GM10248 (cell line): Measurements from ENCODE around the gene NUS1.
A peak's percentile ranks its signal among the peaks of the same experiment; 100 is the strongest.
"Not testable (repeated sequence)": the region's sequence is repeated elsewhere in the genome, so short reads cannot be mapped to it uniquely, and the experiment has no call there.

ENCODE experiments used
- CTCF ChIA-PET: fragments of 300-600 bp; sonication (Branson Sonifier 250); formaldehyde crosslinking; extraction: SDS; loops from one replicate; lab custom pipeline; 2021; ENCODE audit warnings: antibody characterized with exemption; lab: Yijun Ruan, JAX
- POLR2A ChIA-PET: fragments of 350-650 bp; sonication (Branson Sonifier 250); formaldehyde crosslinking; extraction: SDS; loops from one replicate; lab custom pipeline; 2020; ENCODE audit warnings: antibody characterized with exemption; lab: Yijun Ruan, JAX
- DNase-seq: peaks from one replicate; pipeline ENCODE4 v3.0.0; 2012; ENCODE audit errors: extremely low spot score
- CTCF ChIP-seq: IDR thresholded peaks from 2 replicates; pipeline ENCODE4 v1.5.1; 2012; ENCODE audit warnings: mild to moderate bottlenecking, low read depth; ENCODE audit errors: extremely low read depth, missing control alignments, control extremely low read depth

NUS1 gene

GRCh38 chr6:117711369-117711768 lies 36.1 kb downstream of the NUS1 start:
- peak; percentile 18 for TF ChIP-seq CTCF
- CTCF ChIA-PET, result interaction anchor here (1.1 kb wide), 1 partner anchor 262 kb away, joined by 4 read pairs; no protein-coding TSS in a partner anchor
- POLR2A ChIA-PET, result no interaction called here
- DNase-seq, result no peak

GRCh38 chr6:117718895-117719294 lies 43.6 kb downstream of the NUS1 start:
- no peak for TF ChIP-seq CTCF
- ChIA-PET CTCF (interaction anchor here (1.6 kb wide), 1 partner anchor 9 kb away, joined by 5 read pairs; no protein-coding TSS in a partner anchor), POLR2A (no interaction called here)
- no peak for DNase-seq

- DNase-seq, POLR2A ChIA-PET, CTCF ChIA-PET: not testable (repeated sequence)
Measured at GRCh38 chr6:117721520-117721919, 46.3 kb downstream of the NUS1 start.

GRCh38 chr6:117728626-117729025 lies 53.4 kb downstream of the NUS1 start:
- DNase-seq, result no peak
- ChIA-PET POLR2A (no interaction called here), CTCF (interaction anchor here (1.3 kb wide), 2 partner anchors 10 to 49 kb away, joined by 3 to 5 read pairs; no protein-coding TSS in a partner anchor)
- TF ChIP-seq CTCF, result no peak

- no peak for DNase-seq
- ChIA-PET CTCF (interaction anchor here (1.3 kb wide), 1 partner anchor 48 kb away, joined by 3 read pairs; no protein-coding TSS in a partner anchor), POLR2A (no interaction called here)
- no peak for TF ChIP-seq CTCF
Measured at GRCh38 chr6:117729613-117730012, 54.3 kb downstream of the NUS1 start.

GRCh38 chr6:117733341-117733740 lies 58.1 kb downstream of the NUS1 start:
- ChIA-PET CTCF (interaction anchor here (2.0 kb wide), 1 partner anchor 58 kb away, joined by 4 read pairs; no protein-coding TSS in a partner anchor), POLR2A (no interaction called here)
- TF ChIP-seq CTCF, result no peak
- no peak for DNase-seq

GRCh38 chr6:117739869-117740268 lies 64.6 kb downstream of the NUS1 start:
- no peak for DNase-seq
- no peak for TF ChIP-seq CTCF
- ChIA-PET CTCF (interaction anchor here (1.8 kb wide), 1 partner anchor 8 kb away, joined by 4 read pairs; no protein-coding TSS in a partner anchor), POLR2A (no interaction called here)
